ENCODE data around the gene NCOA3.
A peak's percentile ranks its signal among the peaks of the same experiment; 100 is the strongest.
"Not testable (repeated sequence)": the region's sequence is repeated elsewhere in the genome, so short reads cannot be mapped to it uniquely, and the experiment has no call there.

NCOA3 gene

DNA sequence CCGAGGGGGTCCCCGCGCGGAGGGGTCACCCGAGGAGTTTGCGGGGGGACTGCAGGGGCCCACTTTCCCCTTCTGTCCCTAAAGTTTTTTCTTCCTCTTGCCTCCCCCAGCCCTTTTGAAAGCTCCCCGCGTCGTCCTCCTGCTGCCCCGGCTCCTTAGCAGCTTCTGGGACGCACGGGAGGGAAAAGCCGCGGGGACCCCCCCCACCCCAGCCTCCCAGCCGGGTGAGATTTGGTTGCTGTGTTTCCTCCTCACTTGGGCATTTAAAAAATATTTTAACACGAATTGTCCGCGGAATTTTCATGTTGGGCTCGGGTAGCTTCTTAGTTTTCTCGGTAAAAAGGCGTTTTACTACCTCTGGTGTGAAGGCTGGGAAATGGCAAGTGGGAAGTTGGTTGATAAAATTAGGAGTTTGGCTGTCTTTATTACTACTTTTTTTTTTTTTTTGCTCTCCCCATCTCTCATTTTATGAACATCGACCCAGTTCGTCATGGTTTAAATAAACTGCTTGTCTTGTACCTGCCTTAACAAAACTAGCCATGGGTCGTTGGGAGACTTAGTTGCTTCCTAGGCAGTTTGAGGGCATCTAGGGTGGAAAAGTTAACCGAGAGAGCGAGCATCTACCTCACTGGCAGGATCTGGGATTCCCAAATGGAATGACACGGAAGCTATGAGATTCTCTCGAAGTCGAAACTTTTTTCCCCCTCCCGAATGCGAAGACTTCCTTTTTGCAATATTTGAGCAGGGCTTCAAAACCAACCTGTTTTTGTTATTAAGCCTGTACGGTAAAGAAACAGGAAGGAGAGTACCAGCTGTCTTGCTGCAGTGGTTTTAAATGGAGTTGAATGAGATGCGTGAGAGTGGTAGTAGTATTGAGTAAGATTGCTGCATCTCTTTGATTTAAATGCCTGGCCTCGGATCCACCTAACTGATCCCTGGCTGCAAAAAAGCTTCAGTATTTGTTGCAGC lies 868 bp downstream of the NCOA3 start:
- peak; percentile 35 to 40 for DNase-seq

DNA sequence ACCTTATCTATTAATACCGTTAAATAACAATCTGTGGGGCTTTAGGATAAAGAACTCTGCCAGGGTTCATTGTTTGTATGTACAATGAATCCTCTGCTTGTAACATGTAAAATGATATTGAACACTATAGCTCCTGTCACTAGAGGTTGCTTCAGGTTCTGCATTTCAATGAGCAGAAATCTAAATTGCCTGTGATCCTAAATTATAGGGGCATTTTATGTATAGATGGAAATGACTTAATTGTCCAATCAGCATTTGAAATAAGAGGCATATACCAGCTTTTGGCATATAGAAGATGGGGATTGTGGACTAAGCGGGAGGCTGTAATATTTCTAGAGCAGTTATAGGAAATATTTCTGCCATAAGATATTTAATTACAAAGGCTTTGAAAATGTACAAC lies 2.0 kb downstream of the NCOA3 start:
- DNase-seq = no peak

DNA sequence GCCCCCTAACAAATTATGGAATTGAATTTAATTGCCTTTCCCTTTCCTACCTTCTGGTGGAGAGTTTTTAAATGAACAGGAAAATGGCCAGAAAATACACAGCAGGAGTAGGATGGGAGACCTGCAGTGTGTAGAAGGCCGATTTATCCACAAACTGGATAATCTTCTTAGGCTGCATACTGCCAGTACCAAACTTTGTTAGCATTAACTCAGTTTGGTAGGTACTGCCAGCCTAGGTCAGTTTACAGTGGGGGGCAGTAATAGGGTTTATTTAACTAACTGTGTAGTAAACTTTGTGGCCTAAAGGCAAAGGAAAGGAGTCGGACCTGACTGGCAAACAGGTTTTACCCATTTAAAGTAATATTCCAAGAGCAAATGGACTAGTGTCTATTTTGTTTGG lies 4.6 kb downstream of the NCOA3 start:
- DNase-seq = peak; percentile 3 to 9

DNA sequence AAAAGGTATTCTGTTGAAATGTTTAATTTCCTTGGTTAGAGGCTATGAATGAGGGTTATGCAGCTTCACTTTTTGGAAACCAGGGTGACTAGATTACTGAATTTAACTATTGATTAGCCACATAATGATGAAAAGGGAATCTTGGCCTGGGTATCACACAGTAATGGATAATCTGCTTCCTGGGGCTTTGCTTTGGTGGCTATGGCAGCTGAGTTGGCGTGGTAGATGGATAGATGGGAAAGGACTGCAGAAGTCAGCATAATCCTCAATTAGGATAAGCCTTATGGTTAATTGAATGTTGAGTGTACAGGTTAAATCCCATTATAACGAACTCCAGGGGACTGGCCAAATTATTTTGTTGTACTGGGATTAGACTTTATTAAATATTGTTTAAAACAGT lies 5.2 kb downstream of the NCOA3 start:
- no peak for DNase-seq

DNA sequence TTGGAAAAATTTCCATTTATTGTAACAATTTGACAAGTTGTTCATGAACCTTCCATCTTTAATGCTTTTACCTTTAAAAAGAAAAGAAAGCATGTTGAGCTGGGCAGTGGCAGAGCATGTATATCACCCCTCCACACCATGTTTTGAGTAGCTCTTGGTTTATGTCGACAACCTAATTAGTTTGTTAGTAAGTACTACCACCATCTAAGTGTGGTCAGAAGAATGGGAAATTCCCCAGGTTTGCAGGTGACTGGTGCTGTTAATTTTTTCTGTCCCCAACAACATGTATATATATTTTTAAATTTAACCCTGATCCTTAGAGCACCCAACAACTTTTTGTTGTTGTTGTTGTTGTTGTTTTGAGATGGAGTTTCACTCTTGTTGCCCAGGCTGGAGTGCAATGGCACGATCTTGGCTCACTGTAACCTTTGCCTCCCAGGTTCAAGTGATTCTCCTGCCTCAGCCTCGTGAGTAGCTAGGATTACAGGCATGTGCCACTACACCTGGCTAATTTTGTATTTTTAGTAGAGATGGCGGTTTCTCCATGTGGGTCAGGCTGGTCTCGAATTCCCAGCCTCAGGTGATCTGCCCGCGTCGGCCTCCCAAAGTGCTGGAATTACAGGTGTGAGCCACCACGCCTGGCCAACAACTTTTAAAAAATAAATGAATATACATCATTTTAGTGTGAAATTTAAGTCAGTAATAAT lies 5.7 kb downstream of the NCOA3 start:
- not testable (repeated sequence) for DNase-seq

DNA sequence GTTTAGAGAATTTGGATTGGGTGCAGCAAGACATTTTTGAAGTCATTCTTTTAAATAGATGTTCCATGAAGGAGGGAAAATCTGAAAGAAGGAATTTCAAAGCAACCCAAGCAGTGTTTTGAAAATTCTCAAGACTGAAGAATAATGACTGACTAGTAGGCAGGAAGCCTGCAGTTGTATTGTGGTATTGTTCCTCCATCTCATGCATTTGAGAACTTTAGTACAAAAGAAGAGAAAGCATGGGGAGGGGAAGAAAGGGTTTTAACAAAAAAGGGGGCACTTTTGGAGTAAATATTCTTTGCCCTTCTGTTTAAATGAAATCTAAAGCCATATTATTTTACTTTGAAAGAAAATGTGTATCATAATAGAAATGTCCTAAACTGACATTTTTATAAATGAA lies 6.6 kb downstream of the NCOA3 start:
- DNase-seq = no peak

DNA sequence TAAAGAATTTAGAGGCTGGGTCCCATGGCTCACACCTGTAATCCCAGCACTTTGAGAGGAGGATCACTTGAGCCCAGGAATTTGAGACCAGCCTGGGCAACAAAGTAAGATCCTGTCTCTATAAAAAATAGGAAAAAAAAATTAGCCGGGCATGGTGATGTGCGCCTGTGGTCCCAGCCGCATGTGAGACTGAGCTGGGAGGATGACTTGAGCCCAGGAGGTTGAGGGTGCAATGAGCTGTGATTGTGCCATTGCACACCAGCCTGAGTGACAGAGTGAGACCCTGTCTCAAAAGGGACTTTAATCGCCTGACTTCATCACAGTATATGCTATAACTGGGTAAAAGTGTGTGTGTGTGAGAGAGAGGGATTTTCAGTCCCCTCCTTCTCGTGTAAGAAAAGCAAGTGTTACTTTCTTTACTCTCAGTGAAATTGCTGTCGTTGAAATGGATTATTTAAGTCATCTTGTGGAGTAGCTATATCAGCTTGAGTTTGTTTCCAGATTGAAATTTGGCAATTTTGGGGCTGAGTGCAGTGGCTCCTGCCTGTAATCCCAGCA lies 7.5 kb downstream of the NCOA3 start:
- no peak for DNase-seq

DNA sequence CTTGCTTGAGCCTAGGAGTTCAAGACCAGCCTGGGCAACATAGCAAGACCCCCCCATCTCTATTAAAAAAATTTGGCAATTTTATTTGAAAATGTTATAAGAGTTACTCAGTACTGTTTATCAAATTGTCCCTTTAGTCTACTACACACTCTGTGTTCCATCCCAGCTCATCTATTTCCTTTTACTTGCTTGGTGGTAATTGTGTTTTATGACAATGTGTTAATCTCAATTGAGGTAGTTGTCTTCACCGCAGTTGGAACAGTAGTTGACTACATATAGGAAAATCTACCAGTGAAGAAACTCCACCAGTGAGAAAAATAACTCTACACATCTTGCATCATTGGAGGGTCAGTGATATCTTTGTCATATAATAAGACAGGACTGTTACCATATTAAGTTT lies 8.0 kb downstream of the NCOA3 start:
- DNase-seq = no peak

DNA sequence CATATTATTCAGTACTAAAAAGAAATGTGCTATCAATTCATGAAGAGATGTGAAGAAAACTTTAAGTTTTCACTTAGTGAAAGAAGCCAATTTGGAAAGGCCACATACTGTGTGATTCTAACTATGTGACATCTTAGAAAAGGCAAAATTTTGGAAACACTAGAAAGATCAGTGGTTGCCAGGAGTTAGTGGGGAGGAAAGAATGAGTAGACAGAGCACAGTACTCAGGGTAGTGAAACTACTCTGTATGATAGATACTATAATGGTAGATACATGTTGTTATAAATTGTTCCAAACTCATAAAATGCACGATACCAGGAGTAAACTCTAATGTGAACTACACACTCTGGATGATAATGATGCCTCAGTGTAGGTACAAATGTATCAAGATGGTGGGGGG lies 14.2 kb downstream of the NCOA3 start:
- DNase-seq = no peak

DNA sequence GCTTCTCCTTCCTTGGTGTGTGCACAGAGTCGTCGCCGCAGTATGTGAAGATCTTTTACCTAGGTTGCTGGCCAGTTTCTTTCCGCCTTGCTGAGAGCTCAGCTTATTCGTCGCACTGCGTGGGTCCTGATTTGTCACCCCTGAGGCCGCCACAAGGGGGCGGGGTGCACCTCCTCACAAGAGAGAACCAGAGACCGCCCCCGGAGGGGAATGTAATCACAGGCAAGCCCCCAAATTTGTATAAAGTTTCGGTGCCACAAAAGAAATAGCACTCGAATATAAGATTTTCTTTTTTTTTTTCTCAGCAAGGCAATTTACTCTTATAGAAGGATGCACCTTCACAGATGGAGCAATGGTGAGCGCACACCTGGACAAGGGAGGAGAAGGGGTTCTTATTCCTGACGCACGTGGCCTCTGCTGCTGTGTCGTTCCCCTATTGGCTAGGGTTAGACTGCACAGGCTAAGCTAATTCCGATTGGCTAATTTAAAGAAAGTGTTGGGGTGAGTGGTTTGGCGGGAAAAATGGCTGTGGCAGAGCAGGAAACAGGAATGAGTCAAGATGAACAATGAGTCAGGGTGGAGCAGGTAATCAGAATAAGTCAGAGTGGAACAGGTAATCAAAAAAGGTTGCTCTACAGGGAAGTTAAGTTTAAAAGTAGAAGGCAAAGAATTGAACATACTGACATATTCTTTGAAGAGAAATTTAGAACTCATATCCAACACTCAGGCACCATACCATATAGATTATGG lies 19.5 kb downstream of the NCOA3 start:
- DNase-seq = no peak

DNA sequence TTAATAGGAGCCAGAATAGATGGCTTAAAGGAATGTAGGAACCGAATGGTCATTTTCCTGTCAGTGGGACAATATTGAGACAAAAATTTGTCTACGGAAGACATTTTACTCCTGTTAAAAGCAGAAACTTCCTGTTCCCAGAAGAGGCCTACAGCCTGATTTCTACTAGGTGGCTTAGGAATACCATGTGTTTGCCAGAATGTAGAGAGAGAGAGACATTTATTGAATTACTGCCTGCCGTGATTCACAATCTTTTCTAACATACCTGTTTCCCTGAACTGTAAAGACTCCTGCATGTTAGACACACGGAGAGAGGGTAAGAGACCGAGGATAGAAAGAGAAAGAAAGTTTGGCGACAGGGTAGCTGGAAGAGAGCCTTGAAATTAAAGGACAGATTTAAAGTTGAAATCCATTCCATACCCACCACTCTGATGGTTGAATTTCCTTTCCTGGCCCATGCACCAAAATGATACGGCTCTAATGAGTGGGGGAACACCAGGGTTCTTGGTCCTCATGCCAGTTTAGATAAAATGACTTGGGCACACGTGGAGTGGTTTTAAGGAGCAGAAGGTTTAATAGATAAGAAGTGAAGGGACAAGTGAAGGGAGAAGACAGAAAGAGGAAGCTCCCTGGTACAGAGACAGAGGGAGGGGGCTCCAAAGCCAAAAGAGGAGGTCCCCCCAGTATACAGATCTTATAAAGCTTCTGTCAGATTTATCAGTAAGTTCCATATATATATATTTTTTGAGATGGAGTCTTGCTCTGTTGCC lies 22.5 kb downstream of the NCOA3 start:
- no peak for DNase-seq

DNA sequence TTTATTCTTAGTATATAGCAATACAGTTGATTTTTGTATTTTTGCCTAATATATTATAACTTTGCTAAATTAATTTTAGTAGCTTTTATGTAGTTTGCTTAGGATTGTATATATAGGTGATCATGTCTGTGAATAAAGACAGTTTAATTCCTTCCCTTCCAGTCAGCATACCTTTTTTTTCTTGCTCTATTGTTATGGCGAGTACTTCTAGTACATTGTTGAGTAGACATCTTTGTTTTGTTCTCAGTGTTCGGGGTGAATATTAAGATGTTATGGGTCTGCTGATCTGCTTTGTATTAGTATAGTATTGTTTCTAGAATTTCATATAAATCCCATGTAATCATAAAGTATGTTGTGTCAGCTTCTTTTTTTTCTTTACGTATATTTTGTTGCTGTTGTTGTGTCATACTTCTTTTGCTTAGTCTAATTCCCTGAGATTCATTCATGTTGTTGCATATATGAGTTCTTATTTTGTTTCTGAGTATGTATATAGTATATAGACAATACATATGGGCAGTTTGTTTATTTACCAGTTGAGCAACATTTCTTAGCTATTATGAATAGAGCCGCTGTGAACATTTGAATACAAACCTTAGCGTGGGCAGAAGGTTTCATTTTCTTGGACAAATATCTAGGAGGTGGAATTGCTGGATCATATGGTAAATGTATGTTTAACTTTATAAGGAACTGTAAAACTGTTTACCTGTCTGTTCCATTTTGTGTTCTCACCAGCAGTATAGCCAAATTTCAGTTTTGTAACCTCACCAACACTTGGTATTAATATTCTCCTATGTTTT lies 25.5 kb downstream of the NCOA3 start:
- no peak for DNase-seq

DNA sequence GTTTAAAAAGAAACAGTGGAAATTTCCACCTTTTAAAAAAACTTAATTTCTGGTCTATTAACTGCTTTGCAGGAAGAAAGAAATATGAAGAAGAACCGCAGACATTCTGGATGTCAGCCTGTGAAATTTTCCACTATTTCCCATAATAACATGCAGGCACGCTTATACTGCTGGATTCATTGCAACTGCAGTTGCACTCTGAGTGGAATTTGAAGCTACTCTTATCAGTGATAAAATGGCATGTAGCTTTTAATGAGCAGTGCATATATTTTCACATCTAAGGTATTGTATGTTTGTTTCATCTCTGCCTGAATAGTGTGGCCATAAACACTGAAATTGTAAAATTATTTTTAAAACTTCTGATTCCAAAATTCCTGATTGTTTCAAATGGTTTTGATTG lies 28.2 kb downstream of the NCOA3 start:
- no peak for DNase-seq

DNA sequence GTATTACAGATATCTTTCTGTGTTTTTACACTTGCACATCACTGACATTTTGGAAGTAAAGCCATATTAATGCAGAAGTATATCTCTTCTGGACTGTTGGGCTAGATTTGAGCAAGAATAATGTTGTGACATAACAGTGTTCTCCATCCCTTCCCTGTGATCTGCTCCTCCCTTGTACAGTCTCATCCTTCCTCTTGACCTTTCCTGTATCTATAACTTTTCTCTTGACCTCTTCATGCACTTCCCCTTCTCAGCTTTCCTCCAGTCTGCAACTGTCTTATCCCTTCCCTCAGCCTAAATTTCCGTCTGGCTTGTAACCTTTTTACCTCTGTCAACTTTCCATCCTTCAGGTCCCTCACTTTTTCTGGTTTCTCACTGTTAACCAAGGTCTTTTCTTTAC lies 29.8 kb downstream of the NCOA3 start:
- DNase-seq = no peak

DNA sequence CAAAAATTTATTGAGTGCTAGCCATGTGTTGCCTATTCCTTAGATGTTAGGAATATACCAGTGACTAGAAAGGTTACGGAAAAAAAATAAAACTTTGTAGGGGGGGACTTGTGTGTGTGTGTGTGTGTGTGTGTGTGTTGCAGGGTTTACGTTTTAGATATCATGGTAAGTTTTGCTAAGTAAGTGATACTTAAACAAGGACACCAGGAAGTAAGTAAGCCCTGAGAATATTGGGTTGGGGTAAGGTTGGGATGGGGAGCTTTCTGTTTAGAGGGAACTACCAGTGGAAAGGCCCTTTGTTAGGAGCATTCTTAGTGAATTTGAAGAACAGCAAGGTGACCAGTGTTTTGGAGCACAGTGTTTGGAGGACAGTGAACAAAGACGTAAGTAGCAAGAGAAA lies 30.3 kb downstream of the NCOA3 start:
- no peak for DNase-seq

DNA sequence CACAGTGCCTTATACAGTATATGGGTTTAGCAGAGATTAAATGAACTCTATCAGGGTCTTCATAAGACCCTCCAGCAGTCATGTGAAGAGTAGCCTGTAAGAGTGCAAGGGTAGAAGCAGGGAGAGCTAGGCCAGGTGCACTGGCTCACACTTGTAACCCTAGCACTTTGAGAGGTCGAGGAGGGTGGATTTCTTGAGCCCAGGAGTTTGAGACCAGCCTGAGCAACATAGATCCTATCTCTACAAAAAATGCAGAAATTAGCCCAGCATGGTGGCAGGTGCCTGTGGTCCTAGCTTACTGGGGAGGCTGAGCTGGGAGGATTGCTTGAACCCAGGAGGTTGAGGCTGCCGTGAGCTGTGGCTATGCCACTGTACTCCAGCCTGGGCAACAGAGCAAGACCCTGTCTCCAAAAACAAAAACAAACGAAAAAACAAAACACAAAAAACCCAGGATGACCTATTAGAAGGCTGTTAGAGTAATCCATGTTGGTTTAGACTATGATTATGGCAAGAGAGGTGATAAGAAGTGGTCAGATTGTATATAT lies 31.9 kb downstream of the NCOA3 start:
- DNase-seq = no peak

DNA sequence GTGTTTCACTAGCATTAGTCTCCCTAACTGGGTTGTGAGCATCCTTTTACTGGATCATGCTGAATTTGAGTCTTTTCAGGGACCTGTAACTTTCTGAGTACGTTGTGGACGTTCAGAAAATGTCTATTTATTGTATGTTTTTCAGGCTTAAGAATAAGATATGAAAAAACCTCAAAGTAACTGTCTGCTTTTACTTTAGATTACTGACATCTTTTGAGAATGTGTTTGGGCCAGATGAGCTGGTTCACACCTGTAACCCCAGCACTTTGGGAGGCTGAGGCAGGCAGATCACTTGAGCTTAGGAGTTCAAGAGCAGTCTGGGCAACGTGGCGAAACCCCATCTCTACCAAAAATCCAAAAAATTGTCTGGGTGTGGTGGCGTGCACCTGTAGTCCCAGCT lies 32.7 kb downstream of the NCOA3 start:
- no peak for DNase-seq

DNA sequence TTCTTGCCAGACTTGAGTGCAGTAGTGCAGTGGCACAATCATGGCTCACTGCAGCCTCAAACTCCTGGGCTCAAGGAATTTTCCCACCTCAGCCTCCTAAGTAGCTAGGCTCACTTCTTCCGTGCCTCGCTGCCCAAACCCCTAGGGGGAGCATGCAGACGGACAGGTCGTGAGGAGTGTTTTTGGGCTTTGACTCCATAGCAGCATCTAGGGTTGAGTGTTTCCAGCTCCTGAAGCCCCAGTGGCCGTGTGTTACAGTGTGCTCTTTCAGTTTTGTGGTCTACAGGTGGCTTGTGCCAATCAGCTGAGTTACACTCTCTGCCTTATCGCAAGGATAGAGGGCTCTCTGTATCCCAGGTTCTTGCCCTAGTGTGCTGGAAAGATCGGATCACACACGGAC lies 33.4 kb downstream of the NCOA3 start:
- no peak for DNase-seq

DNA sequence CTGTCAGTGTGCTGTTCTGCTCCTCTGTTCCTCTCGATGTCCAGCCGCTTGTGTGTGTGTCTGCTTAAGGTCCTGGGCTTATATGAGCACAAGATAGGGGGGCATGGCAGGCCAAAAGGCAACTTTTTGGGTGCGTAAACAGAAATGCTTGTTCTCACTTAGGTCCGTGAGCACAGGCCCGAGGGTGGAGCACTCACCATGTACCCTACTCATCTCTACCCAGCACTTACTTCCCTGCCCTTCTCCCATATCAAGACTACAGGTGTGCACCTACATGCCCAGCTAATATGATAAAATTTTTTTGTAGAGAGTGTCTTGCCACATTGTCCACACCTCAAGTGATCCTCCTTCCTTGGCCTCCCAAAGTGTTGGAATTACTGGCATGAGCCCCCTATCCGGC lies 34.3 kb downstream of the NCOA3 start:
- DNase-seq = no peak

DNA sequence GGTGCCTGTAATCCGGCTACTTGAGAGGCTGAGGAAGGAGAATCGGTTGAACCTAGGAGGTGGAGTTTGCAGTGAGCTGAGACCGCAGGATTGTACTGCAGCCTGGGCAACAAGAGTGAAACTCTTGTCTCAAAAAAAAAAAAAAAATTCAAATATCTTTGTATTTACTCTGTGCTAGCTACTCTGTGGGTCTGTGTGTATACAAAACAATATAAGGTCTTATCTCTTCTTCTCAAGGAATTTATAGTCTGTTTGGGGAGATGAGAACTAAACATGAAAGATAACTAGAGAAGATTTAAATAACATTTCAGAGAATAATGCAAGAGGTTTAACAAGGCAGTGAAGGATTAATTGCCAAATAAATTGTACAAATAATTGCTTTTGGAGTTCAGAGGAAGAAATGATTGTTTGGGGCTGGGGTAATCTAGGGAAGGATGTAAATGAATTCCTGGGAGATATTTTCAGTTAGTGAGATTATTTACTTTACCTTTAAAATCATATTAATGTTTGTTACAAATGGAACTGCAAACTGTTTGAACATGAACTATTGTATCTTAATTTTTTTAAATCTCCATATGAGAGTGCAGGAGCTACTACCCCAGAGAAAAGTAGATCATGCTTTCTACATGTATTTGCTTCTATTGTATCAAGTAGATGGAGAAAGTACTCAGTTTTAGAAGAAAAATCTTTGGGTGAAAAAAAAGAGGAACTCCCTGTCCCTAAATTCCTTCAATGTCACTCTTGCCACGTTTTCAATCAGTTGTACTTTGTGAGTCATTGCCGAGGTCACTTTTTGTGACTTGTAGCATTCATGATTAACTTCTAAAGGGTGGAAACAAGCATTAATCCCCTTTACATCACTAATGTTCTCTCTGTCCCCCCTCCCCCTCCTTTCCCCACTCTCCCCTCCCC lies 39.0 kb downstream of the NCOA3 start:
- DNase-seq = no peak
